GM12878 (cell line): ENCODE results near the gene IMMP2L. TPM values are rescaled to one million over a fixed set of nuclear protein-coding genes. Genes with fewer than 3 reads are reported as not detected.

Experiments used
- ATAC-seq: fragments of 200-7000 bp; cut with Tn5 transposase; 3 replicates; pipeline ENCODE4 v1.9.1; 2020; ENCODE audit warnings: mild to moderate bottlenecking, moderate library complexity
- BruUV-seq: library from RNA; stranded (reverse); fragments of 400-500 nt; replicated peaks from 2 replicates; lab custom pipeline; 2021; lab: Mats Ljungman, UMichigan
- CTCF ChIA-PET: fragments of 300-600 bp; sonication (Branson Sonifier 250); formaldehyde crosslinking; extraction: SDS; loops from one replicate; lab custom pipeline; 2021; ENCODE audit warnings: inconsistent platforms; lab: Yijun Ruan, JAX
- POLR2A ChIA-PET: fragments of 350-600 bp; formaldehyde crosslinking; extraction: SDS; loops from one replicate; lab custom pipeline; 2021; ENCODE audit warnings: inconsistent platforms; lab: Charles Lee
- RAD21 ChIA-PET: fragments of 300-600 bp; sonication (Branson Sonifier 250); formaldehyde crosslinking; loops from one replicate; lab custom pipeline; 2023; ENCODE audit warnings: antibody characterized with exemption; ENCODE audit not compliant: unreplicated experiment; lab: Charles Lee
- SMC1A ChIA-PET: fragments of 300-600 bp; sonication (Branson Sonifier 250); formaldehyde crosslinking; loops from one replicate; lab custom pipeline; 2023; ENCODE audit not compliant: unreplicated experiment, uncharacterized antibody; lab: Charles Lee
- DNase-seq: peaks from one replicate; pipeline ENCODE4 v3.0.0-alpha.2; 2011; ENCODE audit warnings: low read depth, low spot score
- FAIRE-seq: peaks from 3 replicates; lab custom pipeline; 2011; peaks lifted over from hg19 to GRCh38; lab: Jason Lieb, UNC
- H2AFZ ChIP-seq: 2 replicates; pipeline ENCODE4 v1.6.0; 2011; ENCODE audit warnings: low read depth, low read length, control low read depth; ENCODE audit not compliant: control insufficient read depth
- H3K27ac ChIP-seq: 2 replicates; pipeline ENCODE4 v1.5.1; 2011; ENCODE audit warnings: control low read depth; ENCODE audit not compliant: control insufficient read depth, insufficient read depth
- H3K27me3 ChIP-seq, 2 experiments: replicated peaks in 1 of 2; 2 replicates each; pipeline versions ENCODE4 v1.6.0 to v1.6.1; 2011; ENCODE audit warnings: low read length in 1 of 2; ENCODE audit not compliant: control insufficient read depth in 2 of 2, insufficient read depth in 2 of 2
- H3K36me3 ChIP-seq, 2 experiments: 2 replicates each; pipeline ENCODE4 v1.5.1; 2011; ENCODE audit warnings: low read length in 1 of 2; ENCODE audit not compliant: control insufficient read depth in 2 of 2, insufficient read depth in 2 of 2
- H3K4me1 ChIP-seq: 2 replicates; pipeline ENCODE4 v1.6.1; 2011; ENCODE audit warnings: mild to moderate bottlenecking, low read length, moderate library complexity, mixed read lengths; ENCODE audit not compliant: control insufficient read depth, insufficient read depth
- H3K4me2 ChIP-seq: 2 replicates; pipeline ENCODE4 v1.6.0; 2011; ENCODE audit warnings: control low read depth; ENCODE audit not compliant: control insufficient read depth, insufficient read depth
- H3K4me3 ChIP-seq: fragments of 200-600 bp; sonication (generic); 2 replicates; pipeline ENCODE4 v1.5.1; 2016
- H3K79me2 ChIP-seq: 2 replicates; pipeline ENCODE4 v1.6.0; 2011; ENCODE audit warnings: low read length; ENCODE audit not compliant: control insufficient read depth, insufficient read depth
- H3K9ac ChIP-seq: 2 replicates; pipeline ENCODE4 v1.8.0; 2011; ENCODE audit warnings: low read length, control low read depth, mixed read lengths; ENCODE audit not compliant: control insufficient read depth, insufficient read depth
- H3K9me3 ChIP-seq: replicated peaks from 3 replicates; pipeline ENCODE4 v1.5.1; 2011; ENCODE audit warnings: mild to moderate bottlenecking, low read length; ENCODE audit not compliant: control insufficient read depth, insufficient read depth
- H4K20me1 ChIP-seq: 2 replicates; pipeline ENCODE4 v1.6.0; 2011; ENCODE audit not compliant: control insufficient read depth, insufficient read depth
- CHD4 ChIP-seq: fragments of 200-600 bp; sonication (generic); IDR thresholded peaks from 2 replicates; pipeline ENCODE4 v1.6.1; 2016; ENCODE audit warnings: mild to moderate bottlenecking
- HCFC1 ChIP-seq: fragments of 150-350 bp; IDR thresholded peaks from 2 replicates; pipeline ENCODE4 v1.6.1; 2014; ENCODE audit warnings: low read length
- IKZF2 ChIP-seq, 2 experiments: fragments of 450-650 bp; IDR thresholded peaks; 2 replicates each; pipeline ENCODE4 v1.6.1; 2017; ENCODE audit warnings: mild to moderate bottlenecking in 2 of 2, moderate library complexity in 2 of 2
- MTA2 ChIP-seq: fragments of 450-650 bp; IDR thresholded peaks from 2 replicates; pipeline ENCODE4 v1.6.1; 2016; ENCODE audit warnings: low read depth, mild to moderate bottlenecking, moderate library complexity
- NBN ChIP-seq: fragments of 450-650 bp; IDR thresholded peaks from 2 replicates; pipeline ENCODE4 v1.6.1; 2016
- NFIC ChIP-seq: IDR thresholded peaks from 2 replicates; pipeline ENCODE4 v1.6.1; 2012; ENCODE audit warnings: low read depth, mild to moderate bottlenecking, inconsistent platforms, low read length, moderate library complexity
- NR2C1 ChIP-seq: fragments of 450-650 bp; IDR thresholded peaks from 2 replicates; pipeline ENCODE4 v1.6.1; 2017; ENCODE audit warnings: antibody characterized with exemption, mild to moderate bottlenecking, moderate library complexity
- SREBF1 ChIP-seq: IDR thresholded peaks from 2 replicates; pipeline ENCODE4 v1.6.1; 2012; ENCODE audit warnings: mild to moderate bottlenecking, low read length
- STAT3 ChIP-seq: IDR thresholded peaks from 2 replicates; pipeline ENCODE4 v1.6.1; 2011; ENCODE audit warnings: low read depth, low read length, improper control_type of control experiment
- ZNF207 ChIP-seq: fragments of 450-650 bp; IDR thresholded peaks from 2 replicates; pipeline ENCODE4 v1.6.1; 2014; ENCODE audit warnings: antibody characterized with exemption, mild to moderate bottlenecking, borderline replicate concordance
- ZNF217 ChIP-seq: fragments of 450-650 bp; IDR thresholded peaks from 2 replicates; pipeline ENCODE4 v1.6.1; 2017; ENCODE audit warnings: antibody characterized with exemption, mild to moderate bottlenecking
- WGBS: methylation state at CpG from one replicate; pipeline ENCODE4 v1.1.6; 2016; ENCODE audit warnings: low lambda C conversion rate; ENCODE audit not compliant: insufficient replicate concordance, insufficient coverage; ENCODE audit errors: missing lambda C conversion rate; 5-methylcytosine and 5-hydroxymethylcytosine counted together
- in situ Hi-C: fragments of 300-500 bp; cut with MboI; formaldehyde crosslinking; loops from 9 replicates; pipeline ENCODE4 v1.14.3; 2018; ENCODE audit warnings: mixed read lengths
- intact Hi-C: fragments of 100-400 bp; cut with micrococcal nuclease; formaldehyde crosslinking; loops from one replicate; pipeline ENCODE4 v1.14.2; 2022; ENCODE audit not compliant: unreplicated experiment
- polyA plus RNA-seq, 11 experiments: library from polyadenylated mRNA; depleted of rRNA in 4 of 11; unstranded in 6 of 11; stranded (reverse) in 5 of 11; fragments of >200 nt; fragmentation: Nextera tagmentation in 4 of 11; fragmentation: Illumina TruSeq in 1 of 11; extraction: Ambion mirVana in 4 of 11; extraction: Trizol in 1 of 11; gene quantifications; 1 replicate in 1 of 11; 2 replicates in 10 of 11; pipeline versions ENCODE4 v1.2.1 to v1.2.3, GENCODE V29; 2011 to 2016; ENCODE audit warnings: inconsistent platforms in 2 of 11, missing spikeins in 2 of 11, low read depth in 1 of 11
- total RNA-seq, 4 experiments: library from RNA; depleted of rRNA in 3 of 4; stranded (reverse); fragments of >200 nt in 3 of 4; fragmentation: Illumina TruSeq in 1 of 4; extraction: Trizol in 1 of 4; gene quantifications; 2 replicates each; pipeline versions ENCODE4 v1.2.1 to v1.2.3, GENCODE V29; 2013 to 2021
- TF ChIP-seq, protein P1 (sequence below): fragments of 450-650 bp; IDR thresholded peaks from 2 replicates; pipeline ENCODE4 v1.6.1; 2017; ENCODE audit warnings: mild to moderate bottlenecking, moderate library complexity
- TF ChIP-seq, protein P2 (sequence below): fragments of 450-650 bp; IDR thresholded peaks from 2 replicates; pipeline ENCODE4 v1.6.1; 2017; ENCODE audit warnings: low read depth, mild to moderate bottlenecking, moderate library complexity
- TF ChIP-seq, protein P3 (sequence below): fragments of 450-650 bp; IDR thresholded peaks from 2 replicates; pipeline ENCODE4 v1.6.1; 2017; ENCODE audit warnings: mild to moderate bottlenecking, moderate library complexity

The IMMP2L gene
- total and polyA plus RNA-seq, 10 of the 15 experiments (the other 5 are each of a cell fraction or from before 2014, with no cell fraction given): 12.6 to 46.3 (median 19.6) TPM

DNA sequence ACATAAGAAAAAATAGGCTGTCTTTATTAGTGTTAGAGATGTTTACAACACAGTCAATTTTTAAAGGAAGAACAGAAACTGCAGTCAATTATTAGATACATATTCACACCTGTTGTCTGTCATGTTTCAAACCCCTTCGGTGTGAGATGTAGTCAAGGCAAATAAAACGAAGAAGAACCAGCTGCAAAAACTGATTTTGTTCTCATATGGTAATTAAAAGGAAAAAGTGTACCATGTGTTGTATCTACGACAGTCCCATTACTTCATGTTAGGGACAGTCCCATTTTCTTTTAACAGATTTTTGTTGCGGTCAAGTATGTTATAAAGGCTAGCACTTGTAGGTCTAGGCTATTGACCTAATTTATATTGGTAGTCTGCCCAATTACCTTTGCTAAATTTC is 321.9 kb downstream of the IMMP2L start (continued):
- TF ChIP-seq, protein P1, sequence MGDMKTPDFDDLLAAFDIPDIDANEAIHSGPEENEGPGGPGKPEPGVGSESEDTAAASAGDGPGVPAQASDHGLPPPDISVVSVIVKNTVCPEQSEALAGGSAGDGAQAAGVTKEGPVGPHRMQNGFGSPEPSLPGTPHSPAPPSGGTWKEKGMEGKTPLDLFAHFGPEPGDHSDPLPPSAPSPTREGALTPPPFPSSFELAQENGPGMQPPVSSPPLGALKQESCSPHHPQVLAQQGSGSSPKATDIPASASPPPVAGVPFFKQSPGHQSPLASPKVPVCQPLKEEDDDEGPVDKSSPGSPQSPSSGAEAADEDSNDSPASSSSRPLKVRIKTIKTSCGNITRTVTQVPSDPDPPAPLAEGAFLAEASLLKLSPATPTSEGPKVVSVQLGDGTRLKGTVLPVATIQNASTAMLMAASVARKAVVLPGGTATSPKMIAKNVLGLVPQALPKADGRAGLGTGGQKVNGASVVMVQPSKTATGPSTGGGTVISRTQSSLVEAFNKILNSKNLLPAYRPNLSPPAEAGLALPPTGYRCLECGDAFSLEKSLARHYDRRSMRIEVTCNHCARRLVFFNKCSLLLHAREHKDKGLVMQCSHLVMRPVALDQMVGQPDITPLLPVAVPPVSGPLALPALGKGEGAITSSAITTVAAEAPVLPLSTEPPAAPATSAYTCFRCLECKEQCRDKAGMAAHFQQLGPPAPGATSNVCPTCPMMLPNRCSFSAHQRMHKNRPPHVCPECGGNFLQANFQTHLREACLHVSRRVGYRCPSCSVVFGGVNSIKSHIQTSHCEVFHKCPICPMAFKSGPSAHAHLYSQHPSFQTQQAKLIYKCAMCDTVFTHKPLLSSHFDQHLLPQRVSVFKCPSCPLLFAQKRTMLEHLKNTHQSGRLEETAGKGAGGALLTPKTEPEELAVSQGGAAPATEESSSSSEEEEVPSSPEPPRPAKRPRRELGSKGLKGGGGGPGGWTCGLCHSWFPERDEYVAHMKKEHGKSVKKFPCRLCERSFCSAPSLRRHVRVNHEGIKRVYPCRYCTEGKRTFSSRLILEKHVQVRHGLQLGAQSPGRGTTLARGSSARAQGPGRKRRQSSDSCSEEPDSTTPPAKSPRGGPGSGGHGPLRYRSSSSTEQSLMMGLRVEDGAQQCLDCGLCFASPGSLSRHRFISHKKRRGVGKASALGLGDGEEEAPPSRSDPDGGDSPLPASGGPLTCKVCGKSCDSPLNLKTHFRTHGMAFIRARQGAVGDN: no peak
- TF ChIP-seq, protein P2, sequence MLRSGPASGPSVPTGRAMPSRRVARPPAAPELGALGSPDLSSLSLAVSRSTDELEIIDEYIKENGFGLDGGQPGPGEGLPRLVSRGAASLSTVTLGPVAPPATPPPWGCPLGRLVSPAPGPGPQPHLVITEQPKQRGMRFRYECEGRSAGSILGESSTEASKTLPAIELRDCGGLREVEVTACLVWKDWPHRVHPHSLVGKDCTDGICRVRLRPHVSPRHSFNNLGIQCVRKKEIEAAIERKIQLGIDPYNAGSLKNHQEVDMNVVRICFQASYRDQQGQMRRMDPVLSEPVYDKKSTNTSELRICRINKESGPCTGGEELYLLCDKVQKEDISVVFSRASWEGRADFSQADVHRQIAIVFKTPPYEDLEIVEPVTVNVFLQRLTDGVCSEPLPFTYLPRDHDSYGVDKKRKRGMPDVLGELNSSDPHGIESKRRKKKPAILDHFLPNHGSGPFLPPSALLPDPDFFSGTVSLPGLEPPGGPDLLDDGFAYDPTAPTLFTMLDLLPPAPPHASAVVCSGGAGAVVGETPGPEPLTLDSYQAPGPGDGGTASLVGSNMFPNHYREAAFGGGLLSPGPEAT: 0 out of 2 replicates have a peak, but pooled peaks have one; percentile 27
- peak; percentile 15 to 24; a peak in 2 of 4 replicates for TF ChIP-seq IKZF2 (IDR thresholded peaks at IDR 0.05)
- TF ChIP-seq NFIC: no peak
- TF ChIP-seq MTA2: peak; percentile 84

DNA sequence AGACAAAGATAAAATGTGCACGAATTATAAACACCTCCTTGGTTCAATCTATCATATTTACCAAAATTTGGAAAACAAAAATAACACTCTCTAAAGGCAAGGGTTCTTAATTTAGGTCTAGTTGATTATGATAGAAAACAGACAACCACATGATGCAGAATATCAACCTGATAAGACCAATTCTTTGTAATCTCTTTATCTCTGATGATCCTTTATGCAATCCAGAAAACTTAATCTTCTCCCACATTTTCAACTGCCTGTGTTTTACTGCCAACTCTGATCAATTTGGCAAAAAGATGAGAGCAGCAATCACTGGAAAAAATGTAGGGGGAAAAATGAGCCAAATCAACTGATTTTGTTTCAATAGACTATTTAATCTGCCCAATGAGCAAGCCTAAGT is 322.9 kb downstream of the IMMP2L start:
- CTCF ChIA-PET: no interaction called here
- no peaks in the 10 kb centered on the region for H3K79me2 ChIP-seq
- no peaks in the 10 kb centered on the region for H3K36me3 ChIP-seq
- no peak overlapping the region for H3K9ac ChIP-seq
- H3K4me1 ChIP-seq: no peaks in the 10 kb centered on the region
- H3K4me3 ChIP-seq: no peak overlapping the region
- no TSS peak for BruUV-seq
- WGBS: 0% methylated on average over 1 of the region's 1 CpG
- H2AFZ ChIP-seq: no peak overlapping the region
- in situ Hi-C loops (no loop called here), intact Hi-C loops (no loop called here)
- SMC1A ChIA-PET: interaction anchor here (1.0 to 2.2 kb wide), 3 partner anchors 13 to 141 kb away, joined by 3 to 6 read pairs (median 3); no protein-coding TSS in a partner anchor
- H3K27ac ChIP-seq: no peak overlapping the region
- DNase-seq: no peak
- H3K4me2 ChIP-seq: no peak overlapping the region
- POLR2A ChIA-PET: no interaction called here
- RAD21 ChIA-PET: no interaction called here
- no peaks in the 10 kb centered on the region; the same call in 2 of the 3 replicates for H3K9me3 ChIP-seq
- no peaks in the 10 kb centered on the region for H4K20me1 ChIP-seq
- no peak for ATAC-seq
- no peak for FAIRE-seq
- H3K27me3 ChIP-seq: no peaks in the 10 kb centered on the region
- no peak for TF ChIP-seq NBN
- TF ChIP-seq ZNF207: no peak
- no peak for TF ChIP-seq NR2C1
- TF ChIP-seq SREBF1: no peak
- TF ChIP-seq, protein P3, sequence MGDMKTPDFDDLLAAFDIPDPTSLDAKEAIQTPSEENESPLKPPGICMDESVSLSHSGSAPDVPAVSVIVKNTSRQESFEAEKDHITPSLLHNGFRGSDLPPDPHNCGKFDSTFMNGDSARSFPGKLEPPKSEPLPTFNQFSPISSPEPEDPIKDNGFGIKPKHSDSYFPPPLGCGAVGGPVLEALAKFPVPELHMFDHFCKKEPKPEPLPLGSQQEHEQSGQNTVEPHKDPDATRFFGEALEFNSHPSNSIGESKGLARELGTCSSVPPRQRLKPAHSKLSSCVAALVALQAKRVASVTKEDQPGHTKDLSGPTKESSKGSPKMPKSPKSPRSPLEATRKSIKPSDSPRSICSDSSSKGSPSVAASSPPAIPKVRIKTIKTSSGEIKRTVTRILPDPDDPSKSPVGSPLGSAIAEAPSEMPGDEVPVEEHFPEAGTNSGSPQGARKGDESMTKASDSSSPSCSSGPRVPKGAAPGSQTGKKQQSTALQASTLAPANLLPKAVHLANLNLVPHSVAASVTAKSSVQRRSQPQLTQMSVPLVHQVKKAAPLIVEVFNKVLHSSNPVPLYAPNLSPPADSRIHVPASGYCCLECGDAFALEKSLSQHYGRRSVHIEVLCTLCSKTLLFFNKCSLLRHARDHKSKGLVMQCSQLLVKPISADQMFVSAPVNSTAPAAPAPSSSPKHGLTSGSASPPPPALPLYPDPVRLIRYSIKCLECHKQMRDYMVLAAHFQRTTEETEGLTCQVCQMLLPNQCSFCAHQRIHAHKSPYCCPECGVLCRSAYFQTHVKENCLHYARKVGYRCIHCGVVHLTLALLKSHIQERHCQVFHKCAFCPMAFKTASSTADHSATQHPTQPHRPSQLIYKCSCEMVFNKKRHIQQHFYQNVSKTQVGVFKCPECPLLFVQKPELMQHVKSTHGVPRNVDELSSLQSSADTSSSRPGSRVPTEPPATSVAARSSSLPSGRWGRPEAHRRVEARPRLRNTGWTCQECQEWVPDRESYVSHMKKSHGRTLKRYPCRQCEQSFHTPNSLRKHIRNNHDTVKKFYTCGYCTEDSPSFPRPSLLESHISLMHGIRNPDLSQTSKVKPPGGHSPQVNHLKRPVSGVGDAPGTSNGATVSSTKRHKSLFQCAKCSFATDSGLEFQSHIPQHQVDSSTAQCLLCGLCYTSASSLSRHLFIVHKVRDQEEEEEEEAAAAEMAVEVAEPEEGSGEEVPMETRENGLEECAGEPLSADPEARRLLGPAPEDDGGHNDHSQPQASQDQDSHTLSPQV: no peak
- no peak for TF ChIP-seq ZNF217
- no peak for TF ChIP-seq STAT3
- no peak for TF ChIP-seq CHD4
- no peak for TF ChIP-seq NFIC
- no peak for TF ChIP-seq HCFC1
